IMR-90 (cell line): ENCODE data around the gene ERGIC1.

Source experiments
- BHLHE40 ChIP-seq: fragments of 150-350 bp; IDR thresholded peaks from 2 replicates; pipeline ENCODE4 v1.6.1; 2016; ENCODE audit warnings: mild to moderate bottlenecking, low read depth, low read length
- CEBPB ChIP-seq: IDR thresholded peaks from 2 replicates; pipeline ENCODE4 v1.6.1; 2012; ENCODE audit warnings: low read depth, low read length, improper control_type of control experiment
- CTCF ChIP-seq: conservative IDR thresholded peaks from 2 replicates; pipeline ENCODE4 v1.5.1; 2012; ENCODE audit warnings: mild to moderate bottlenecking, low read depth, low read length, improper control_type of control experiment
- ELK1 ChIP-seq: fragments of 150-350 bp; IDR thresholded peaks from 2 replicates; pipeline ENCODE4 v1.6.1; 2016; ENCODE audit warnings: low read depth, mild to moderate bottlenecking, low read length, moderate library complexity, borderline replicate concordance
- MAFK ChIP-seq: IDR thresholded peaks from 2 replicates; pipeline ENCODE4 v1.6.1; 2012; ENCODE audit warnings: low read depth, low read length, improper control_type of control experiment
- MXI1 ChIP-seq: IDR thresholded peaks from 2 replicates; pipeline ENCODE4 v1.6.1; 2012; ENCODE audit warnings: low read depth, mild to moderate bottlenecking, low read length, moderate library complexity, borderline replicate concordance
- NFE2L2 ChIP-seq: fragments of 150-350 bp; IDR thresholded peaks from 2 replicates; pipeline ENCODE4 v1.6.1; 2016; ENCODE audit warnings: low read depth, mild to moderate bottlenecking, low read length
- POLR2A ChIP-seq: IDR thresholded peaks from 2 replicates; pipeline ENCODE4 v1.6.1; 2012; ENCODE audit warnings: mild to moderate bottlenecking, low read depth, low read length
- RAD21 ChIP-seq: IDR thresholded peaks from 2 replicates; pipeline ENCODE4 v1.6.1; 2012; ENCODE audit warnings: low read length, improper control_type of control experiment
- RCOR1 ChIP-seq: IDR thresholded peaks from 2 replicates; pipeline ENCODE4 v1.6.1; 2012; ENCODE audit warnings: mild to moderate bottlenecking, low read length, improper control_type of control experiment; ENCODE audit not compliant: insufficient replicate concordance
- RFX5 ChIP-seq: IDR thresholded peaks from 2 replicates; pipeline ENCODE4 v1.8.0; 2012; ENCODE audit warnings: low read depth, mild to moderate bottlenecking, low read length, moderate library complexity
- SMC3 ChIP-seq: fragments of 150-350 bp; IDR thresholded peaks from 2 replicates; pipeline ENCODE4 v1.6.1; 2016; ENCODE audit warnings: low read depth, mild to moderate bottlenecking, antibody characterized with exemption, low read length, moderate library complexity
- USF2 ChIP-seq: fragments of 150-350 bp; IDR thresholded peaks from 2 replicates; pipeline ENCODE4 v1.6.1; 2017; ENCODE audit warnings: mild to moderate bottlenecking, antibody characterized with exemption, low read length, low read depth

GRCh38 chr5:172790496-172790889 is 43.6 kb upstream of the ERGIC1 start:
- no peak for TF ChIP-seq MAFK
- no peak for TF ChIP-seq CTCF
- no peak for TF ChIP-seq POLR2A
- TF ChIP-seq SMC3 = no peak
- TF ChIP-seq USF2 = no peak
- TF ChIP-seq MXI1 = no peak
- no peak for TF ChIP-seq CEBPB
- TF ChIP-seq ELK1 = no peak
- TF ChIP-seq BHLHE40 = no peak
- no peak for TF ChIP-seq RCOR1
- no peak for TF ChIP-seq RFX5
- TF ChIP-seq RAD21 = no peak
- TF ChIP-seq NFE2L2 = no peak
